Mucosa of descending colon (tissue), 3 donors: ENCODE measurements around the gene PMM1. TPM values are rescaled to one million over a fixed set of nuclear protein-coding genes. Genes with fewer than 3 reads are reported as not detected.

ENCODE experiments used
- ATAC-seq: fragments of 200-7000 bp; cut with Tn5 transposase; one replicate; pipeline ENCODE4 v1.9.1; 2020; ENCODE audit warnings: mild to moderate bottlenecking, moderate library complexity
- DNase-seq, 3 donors: peaks; one replicate each; pipeline ENCODE4 v3.0.0-alpha.2; 2020
- H3K36me3 ChIP-seq: fragments of 200-600 bp; one replicate; pipeline ENCODE4 v1.8.0; 2021; ENCODE audit warnings: low read depth, mild to moderate bottlenecking
- H3K4me1 ChIP-seq: fragments of 200-600 bp; one replicate; pipeline ENCODE4 v1.8.0; 2021; ENCODE audit warnings: low read depth, mild to moderate bottlenecking
- H3K4me3 ChIP-seq: fragments of 200-600 bp; one replicate; pipeline ENCODE4 v1.8.0; 2021; ENCODE audit warnings: mild to moderate bottlenecking
- H3K9me3 ChIP-seq: fragments of 200-600 bp; one replicate; pipeline ENCODE4 v1.8.0; 2021; ENCODE audit warnings: mild to moderate bottlenecking
- CTCF ChIP-seq: fragments of 200-600 bp; IDR thresholded peaks from one replicate; pipeline ENCODE4 v1.8.0; 2022; ENCODE audit warnings: antibody characterized with exemption, mild to moderate bottlenecking
- intact Hi-C, 2 donors: fragments of 100-400 bp; cut with DNase I in 1 of 2; cut with micrococcal nuclease in 1 of 2; formaldehyde crosslinking; loops; one replicate each; pipeline versions ENCODE4 v1.11.0 to v1.11.1; 2022; cut with DNase I, micrococcal nuclease
- total RNA-seq, 3 donors: library from RNA; stranded (reverse); fragmentation: NEBNext Ultra II Directional in 2 of 3; extraction: Animal tissue kit (Norgen Biotek cat#: 25700) in 2 of 3; gene quantifications; one replicate each; pipeline versions ENCODE4 v1.2.1 to v1.2.4, GENCODE V29; 2021 to 2023
- donor health status: DM: no; HTN: no; CAD: no; lungs with moderate emphysema.
- donor health status: DM: no; HTN: no; CAD: no.
- donor health status: DM: no; HTN: yes; CAD: no.

PMM1 gene
- total RNA-seq, 3 donors from 2014 or later: 40.7 to 69.4 (median 51.7) TPM

- Histone ChIP-seq H3K36me3 (peaks cover 5% of the 10 kb centered on the region), H3K9me3 (no peaks in the 10 kb centered on the region), H3K4me3 (no peak overlapping the region), H3K4me1 (no peaks in the 10 kb centered on the region)
- intact Hi-C loops: no loop called here
- DNase-seq (no peak), ATAC-seq (no peak)
- no peak for TF ChIP-seq CTCF
Measured at GRCh38 chr22:41528938-41529561, 60.6 kb downstream of the PMM1 start.

GRCh38 chr22:41528132-41528766 lies 61.4 kb downstream of the PMM1 start:
- Histone ChIP-seq H3K4me1 (no peaks in the 10 kb centered on the region), H3K36me3 (peaks cover 5% of the 10 kb centered on the region), H3K4me3 (no peak overlapping the region), H3K9me3 (no peaks in the 10 kb centered on the region)
- intact Hi-C loops: no loop called here
- no peak for TF ChIP-seq CTCF
- DNase-seq: no peak
- ATAC-seq: no peak

Other genes with a start within 250 kb of the PMM1 start
- 10 to 100 TPM; 17.6 to 29.3 (median 28.6) TPM for gene TEF, start 207.9 kb downstream of the PMM1 start, total RNA-seq
- gene TOB2, start 143.0 kb downstream of the PMM1 start, total RNA-seq: 10 to 100 TPM; 47.3 to 71.8 (median 53.9) TPM
- 10 to 100 TPM; 27.0 to 31.7 (median 29.7) TPM for gene PHF5A, start 121.1 kb downstream of the PMM1 start, total RNA-seq
- gene ACO2, start 120.7 kb downstream of the PMM1 start, total RNA-seq: 100 to 1,000 TPM; 187 to 295 (median 241) TPM
- 10 to 100 TPM; 12.4 to 26.1 (median 15.7) TPM for gene POLR3H, start 45.4 kb downstream of the PMM1 start, total RNA-seq
- gene CSDC2, start 28.8 kb downstream of the PMM1 start, total RNA-seq: 1 to 10 TPM in 2 of 3 donors, under 1 TPM in 1; 0.26 to 1.6 (median 1.0) TPM
- 10 to 100 TPM; 23.4 to 28.7 (median 26.3) TPM for gene DESI1, start 31.2 kb upstream of the PMM1 start, total RNA-seq
- 100 to 1,000 TPM; 169 to 193 (median 177) TPM for gene XRCC6, start 31.5 kb upstream of the PMM1 start, total RNA-seq
- gene SNU13, start 99.0 kb upstream of the PMM1 start, total RNA-seq: 10 to 100 TPM; 92.4 to 98.1 (median 97.9) TPM
- 1 to 10 TPM; 1.4 to 6.4 (median 1.8) TPM for gene MEI1, start 109.7 kb upstream of the PMM1 start, total RNA-seq
- gene CCDC134, start 210.8 kb upstream of the PMM1 start, total RNA-seq: 10 to 100 TPM in 2 of 3 donors, 1 to 10 TPM in 1; 9.2 to 11.6 (median 10.0) TPM
- 100 to 1,000 TPM; 139 to 254 (median 169) TPM for gene SREBF2, start 243.3 kb upstream of the PMM1 start, total RNA-seq